CD4-positive, alpha-beta T cell treated with Interleukin-6 for 4 hours (primary cell): ENCODE measurements around the gene NFIB.

ENCODE experiments used
- DNase-seq: peaks from one replicate; pipeline ENCODE4 v3.0.0-alpha.2; 2020; ENCODE audit warnings: mixed read lengths

The NFIB gene

DNA sequence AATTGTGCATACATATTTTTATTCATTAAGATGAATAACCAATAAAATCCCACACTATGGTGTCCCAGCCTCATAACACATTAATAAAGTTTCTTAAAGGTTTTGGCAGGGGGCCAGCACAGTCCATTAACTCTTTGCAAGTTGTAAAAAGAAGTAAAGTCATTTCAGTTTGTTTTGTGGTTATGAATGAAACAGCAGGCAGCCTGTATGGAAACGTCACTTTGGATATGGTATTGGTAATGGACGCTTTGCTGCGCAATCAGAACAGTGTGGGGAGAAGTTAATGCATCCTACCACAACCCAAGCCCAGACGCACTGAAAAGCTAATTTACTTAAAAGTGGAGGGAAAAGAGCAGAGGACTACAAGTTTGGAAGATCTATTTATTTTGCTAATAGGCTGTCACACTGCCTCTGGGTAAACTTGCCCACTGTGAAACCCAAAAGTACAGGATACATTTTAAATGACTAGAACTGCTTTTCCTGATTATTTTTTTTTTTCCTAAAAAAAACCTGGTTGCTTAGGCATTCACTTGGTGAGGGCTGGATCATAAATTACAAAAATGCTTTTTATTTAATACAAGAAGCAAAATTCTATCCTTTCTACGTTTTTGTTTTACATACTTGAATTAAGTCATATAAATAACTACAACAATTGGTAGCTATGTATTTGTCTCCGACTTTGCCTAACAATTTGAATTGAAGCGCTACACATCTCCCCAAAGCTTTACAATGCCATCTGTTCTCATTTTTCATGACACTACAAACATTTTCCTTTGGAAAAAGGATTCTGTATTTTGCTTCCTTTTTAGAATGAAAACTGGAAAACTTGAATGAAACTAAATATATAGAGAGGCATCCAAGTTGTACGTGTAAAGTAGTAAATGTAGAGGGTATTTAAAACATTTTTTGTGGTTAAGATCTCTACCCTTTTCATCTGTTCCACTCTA, 104.3 kb downstream of the NFIB start:
- DNase-seq, result no peak

GRCh38 chr9:14207352-14207995, 106.5 kb downstream of the NFIB start:
- DNase-seq, result no peak

DNA sequence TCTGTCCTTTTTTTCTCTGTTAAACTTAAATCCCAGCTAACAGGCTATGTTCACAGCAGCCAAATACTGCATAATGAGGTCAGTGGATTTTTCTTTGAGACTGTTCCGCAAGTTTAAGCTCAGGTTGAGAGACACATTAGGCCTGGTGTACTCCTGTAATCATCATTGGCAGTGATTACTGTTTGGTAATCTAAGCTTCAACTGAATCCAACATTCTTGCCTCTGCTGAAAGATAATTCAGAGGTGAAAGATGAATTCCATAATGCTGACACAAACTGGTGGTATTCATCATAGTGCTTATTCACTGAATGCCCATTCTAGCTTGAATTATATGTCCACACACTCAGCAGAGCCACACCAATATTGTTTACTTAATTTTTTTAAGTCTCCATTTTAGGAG, 108.5 kb downstream of the NFIB start:
- DNase-seq, result no peak

DNA sequence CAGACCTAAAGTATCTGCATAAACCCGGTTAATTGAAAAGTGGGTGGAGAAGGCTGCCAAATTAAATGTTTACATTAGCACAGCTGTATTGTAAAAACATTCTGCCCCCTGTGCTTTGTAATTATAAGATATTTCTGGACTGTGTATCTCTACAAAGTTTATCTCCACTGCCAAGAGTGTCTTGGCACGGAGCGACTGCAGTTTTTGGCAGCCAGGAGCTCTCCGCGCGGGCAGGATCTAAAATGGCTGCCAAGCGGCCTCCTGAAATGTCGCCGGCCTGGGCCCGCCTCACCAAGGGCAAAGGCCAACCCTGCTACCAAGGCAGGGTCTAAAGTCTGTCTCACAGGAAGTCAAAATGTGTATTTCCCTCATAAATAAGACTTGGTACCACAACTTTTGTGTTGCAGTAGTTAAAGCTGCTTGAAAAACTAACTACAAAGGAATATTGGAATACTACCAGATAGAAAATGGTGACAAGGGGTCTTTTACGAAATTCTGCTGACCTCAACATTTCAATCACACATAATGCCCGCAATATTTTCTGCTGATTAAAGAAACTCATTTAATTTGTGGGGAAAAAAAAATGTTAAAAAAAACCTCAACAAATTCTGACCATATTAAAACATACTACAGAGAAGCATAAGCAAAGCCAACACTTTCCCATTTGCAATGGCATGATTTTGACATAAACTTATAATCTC, 110.4 kb downstream of the NFIB start:
- DNase-seq, result no peak

DNA sequence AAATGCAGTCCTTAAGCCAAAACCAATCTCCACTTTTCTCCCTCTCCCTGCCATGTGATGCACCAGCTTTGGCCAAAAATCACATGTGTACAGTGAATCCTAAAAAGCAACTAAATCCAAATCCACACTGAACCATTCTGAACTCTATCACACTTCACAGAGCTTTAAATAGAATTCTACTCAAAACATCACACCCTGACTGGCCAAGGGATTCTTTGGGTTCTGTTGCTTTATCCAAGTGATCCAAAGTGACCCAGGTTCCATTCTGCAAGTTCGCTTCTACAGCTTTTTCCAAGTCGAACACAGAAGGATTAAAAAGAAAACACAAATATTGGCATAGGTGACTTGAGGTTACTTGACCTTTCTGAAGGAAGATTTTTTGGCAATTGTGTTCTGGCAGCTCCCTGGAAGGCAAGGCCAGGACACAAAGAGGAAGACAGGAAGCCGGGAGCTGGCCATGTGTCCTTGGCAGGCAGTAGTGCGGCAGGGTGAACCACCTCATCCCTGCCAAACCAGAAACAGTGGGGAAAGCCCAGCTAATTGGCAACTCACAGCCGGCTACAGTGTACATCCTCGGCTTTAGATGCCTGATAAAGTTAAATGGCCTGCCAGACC, 115.0 kb downstream of the NFIB start:
- no peak for DNase-seq

DNA sequence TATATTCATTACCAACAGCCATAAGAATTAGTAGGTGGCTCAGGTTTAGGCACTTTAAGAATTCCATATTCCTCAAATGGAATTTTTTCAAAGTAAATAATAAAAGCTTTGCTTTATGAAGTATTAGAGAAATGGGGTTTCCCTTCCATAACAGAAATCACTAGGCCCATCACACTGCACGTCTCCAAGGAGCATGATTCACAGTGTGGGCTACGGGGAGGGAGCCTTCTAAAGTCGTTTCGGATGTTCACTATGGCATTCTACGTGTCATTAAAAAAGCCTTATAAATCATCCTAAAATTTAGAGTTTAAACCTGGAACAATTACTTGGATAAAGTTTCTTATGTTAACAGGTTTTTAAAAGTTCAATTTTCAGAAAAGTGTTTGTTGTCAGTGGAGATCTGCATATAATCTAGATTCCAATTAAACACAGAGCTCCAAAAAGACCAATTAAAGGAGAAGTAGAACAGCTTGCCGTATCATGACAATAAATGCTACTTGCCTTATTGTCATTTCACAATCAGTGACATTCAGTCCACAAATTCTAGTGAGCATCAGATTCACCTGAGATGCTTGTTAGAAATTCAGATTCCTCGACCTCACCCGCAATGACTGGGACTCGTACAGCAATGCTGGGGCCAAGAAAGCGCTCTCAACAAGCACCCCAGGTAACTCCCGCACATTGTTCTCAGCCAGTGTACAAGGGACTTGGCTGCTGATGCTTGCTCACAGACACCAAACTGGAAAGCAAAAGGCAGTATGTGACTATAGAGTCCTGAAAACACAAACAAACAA, 115.7 kb downstream of the NFIB start:
- DNase-seq, result no peak

- no peak for DNase-seq
Measured at GRCh38 chr9:14197325-14197858, 116.5 kb downstream of the NFIB start.

GRCh38 chr9:14193328-14193990, 120.5 kb downstream of the NFIB start:
- no peak for DNase-seq

DNA sequence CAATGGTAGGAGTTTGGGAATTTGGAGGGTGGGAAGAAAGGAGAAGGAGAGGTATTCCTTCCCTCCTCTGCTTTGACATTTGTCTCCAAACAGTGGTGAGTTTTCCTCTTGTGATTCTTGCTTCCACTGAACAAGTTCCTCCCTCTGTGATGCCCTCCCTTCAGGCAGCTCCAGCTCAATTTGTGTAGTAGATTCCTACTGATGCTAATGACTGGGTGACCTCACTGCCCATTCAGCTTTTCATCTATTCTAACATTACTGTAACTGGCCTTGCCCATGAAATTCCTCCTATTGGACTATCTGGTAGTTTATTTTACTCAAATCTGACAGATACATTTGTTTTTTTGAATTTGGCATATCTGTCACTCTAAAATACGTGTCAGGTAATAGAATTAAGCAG, 121.4 kb downstream of the NFIB start:
- DNase-seq, result no peak

GRCh38 chr9:14191512-14191911, 122.4 kb downstream of the NFIB start:
- DNase-seq, result no peak

DNA sequence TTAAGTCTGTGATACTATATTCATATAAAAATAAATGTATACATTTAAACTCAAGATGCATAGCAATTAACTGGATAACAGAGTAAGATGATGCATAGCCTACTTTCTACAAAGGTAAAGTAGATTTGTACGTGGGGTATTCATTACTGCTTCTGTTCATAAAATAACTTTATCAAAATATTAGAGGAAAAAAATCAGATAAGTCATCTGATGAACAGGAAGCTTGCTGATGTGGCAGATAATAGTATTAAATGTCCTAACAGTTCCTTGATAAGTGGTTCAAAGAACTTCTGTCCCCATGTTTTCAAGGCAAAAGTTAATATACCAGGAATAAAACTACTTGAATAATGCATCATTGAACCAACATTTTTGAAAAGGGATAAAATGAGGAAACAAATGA, 123.7 kb downstream of the NFIB start:
- no peak for DNase-seq

DNA sequence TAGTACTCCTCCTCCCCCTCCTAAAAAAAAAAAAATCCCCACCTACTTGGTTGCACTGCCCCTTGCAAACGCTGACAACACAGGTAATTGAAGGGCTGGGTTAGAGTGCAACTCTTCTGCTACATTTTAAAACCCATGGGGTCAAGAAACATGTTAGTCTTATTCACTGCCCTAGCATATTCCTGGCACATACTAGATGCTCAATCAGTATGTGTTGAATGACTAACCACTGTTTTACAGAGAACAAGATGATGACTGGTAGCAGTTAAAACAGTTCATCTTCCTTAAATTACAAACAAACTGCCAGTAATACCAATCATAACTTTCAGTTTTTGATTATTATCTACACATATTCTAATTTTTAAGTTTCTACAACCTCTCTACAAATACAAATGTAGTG, 124.4 kb downstream of the NFIB start:
- DNase-seq, result no peak

DNA sequence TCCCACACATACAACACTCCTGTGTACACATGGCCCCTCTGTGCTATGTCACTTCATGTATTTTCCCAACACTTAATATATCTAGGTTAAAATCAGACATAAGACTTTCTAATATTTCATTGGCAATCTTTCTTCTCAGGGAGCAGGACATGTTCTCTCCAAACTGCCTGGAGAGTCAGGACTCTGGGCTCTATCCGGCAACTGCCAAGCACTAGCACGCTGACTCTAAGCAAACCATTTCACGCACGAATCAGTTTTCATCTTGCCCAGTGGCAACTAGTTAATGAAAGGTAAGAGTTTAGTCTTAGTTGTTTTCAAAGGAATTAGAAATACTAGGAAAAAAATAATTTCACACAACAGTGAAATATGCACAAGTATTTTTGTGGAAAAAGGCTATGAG, 124.8 kb downstream of the NFIB start:
- DNase-seq, result no peak

- DNase-seq, result no peak
Measured at GRCh38 chr9:14188538-14188937, 125.4 kb downstream of the NFIB start.

- DNase-seq, result no peak
Measured at GRCh38 chr9:14188011-14188410, 125.9 kb downstream of the NFIB start.

GRCh38 chr9:14186096-14186495, 127.8 kb downstream of the NFIB start:
- DNase-seq, result no peak

GRCh38 chr9:14185016-14185415, 128.9 kb downstream of the NFIB start:
- no peak for DNase-seq

- no peak for DNase-seq
Measured at GRCh38 chr9:14183001-14183400, 130.9 kb downstream of the NFIB start.

DNA sequence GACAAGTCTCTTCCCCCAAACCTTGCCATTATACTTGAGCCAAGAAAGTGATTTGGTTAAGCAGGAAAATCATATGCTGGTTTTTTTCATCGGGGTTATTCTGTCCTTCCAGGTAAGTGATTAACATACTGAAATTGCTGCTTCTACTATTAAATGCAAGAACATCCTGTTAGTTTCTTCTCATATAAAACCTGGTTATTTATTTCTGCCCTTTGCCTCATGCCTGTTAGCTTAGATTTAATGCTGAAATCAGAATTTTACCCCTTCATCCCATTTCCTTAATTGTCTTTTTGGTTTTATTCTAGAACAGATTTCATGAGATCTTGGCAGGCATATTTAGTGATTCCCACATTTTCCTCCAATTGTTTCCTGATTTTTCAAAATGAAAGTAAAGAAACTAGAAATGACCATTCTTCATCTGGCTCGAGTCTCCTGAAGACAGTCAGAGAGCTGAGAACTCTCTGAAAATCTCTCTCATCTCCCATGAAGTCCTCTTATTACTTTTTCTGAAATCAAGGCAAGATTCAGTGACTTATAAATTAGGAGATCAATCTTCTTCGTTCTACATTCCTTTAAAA, 132.9 kb downstream of the NFIB start:
- DNase-seq, result no peak

GRCh38 chr9:14180093-14180959, 133.6 kb downstream of the NFIB start:
- no peak for DNase-seq
